SK-N-MC (cell line): Measurements from ENCODE around the gene MACROD2.

Experiments used
- DNase-seq: peaks from one replicate; pipeline ENCODE4 v3.0.0-alpha.2; 2011; ENCODE audit warnings: low read depth, low spot score
- H3K27ac ChIP-seq: fragments of 200-600 bp; sonication (generic); 2 replicates; pipeline ENCODE4 v1.5.1; 2016; ENCODE audit warnings: mixed run types
- H3K36me3 ChIP-seq: fragments of 200-600 bp; sonication (generic); 2 replicates; pipeline ENCODE4 v1.6.1; 2017; ENCODE audit warnings: antibody characterized with exemption, low read length, mixed read lengths; ENCODE audit not compliant: insufficient read depth
- H3K4me3 ChIP-seq: fragments of 200-600 bp; sonication (generic); 2 replicates; pipeline ENCODE4 v1.5.1; 2016
- H3K9ac ChIP-seq: fragments of 200-600 bp; sonication (generic); 2 replicates; pipeline ENCODE4 v1.8.0; 2017; ENCODE audit warnings: mixed run types, mixed read lengths; ENCODE audit not compliant: insufficient read length
- H3K9me3 ChIP-seq: fragments of 200-600 bp; sonication (generic); 2 replicates; pipeline ENCODE4 v1.6.1; 2017; ENCODE audit warnings: low read depth, mild to moderate bottlenecking, antibody characterized with exemption, low read length, moderate library complexity, mixed read lengths
- EZH2 ChIP-seq: fragments of 200-600 bp; sonication (generic); IDR thresholded peaks from one replicate; pipeline ENCODE4 v1.6.1; 2017; ENCODE audit warnings: antibody characterized with exemption
- FOXP2 ChIP-seq: optimal IDR thresholded peaks from 2 replicates; pipeline ENCODE3; 2011; ENCODE audit warnings: mild to moderate bottlenecking, moderate library complexity; ENCODE audit not compliant: insufficient read depth; ENCODE audit errors: extremely low read length, control extremely low read depth
- POLR2AphosphoS5 ChIP-seq: IDR thresholded peaks from 2 replicates; pipeline ENCODE4 v1.6.1; 2012; ENCODE audit warnings: mild to moderate bottlenecking, low read depth, low read length, borderline replicate concordance

MACROD2 gene

GRCh38 chr20:15711177-15711576 lies 1715.9 kb downstream of the MACROD2 start:
- H3K36me3 ChIP-seq, result no peaks in the 10 kb centered on the region
- H3K9me3 ChIP-seq, result no peaks in the 10 kb centered on the region
- H3K4me3 ChIP-seq, result no peak overlapping the region
- no peak for TF ChIP-seq EZH2
- TF ChIP-seq FOXP2, result no peak
- no peak for TF ChIP-seq POLR2AphosphoS5
- H3K27ac ChIP-seq, result no peak overlapping the region
- H3K9ac ChIP-seq, result no peak overlapping the region
- DNase-seq, result no peak

- Histone ChIP-seq H3K9me3 (no peaks in the 10 kb centered on the region), H3K36me3 (no peaks in the 10 kb centered on the region), H3K9ac (no peak overlapping the region), H3K4me3 (no peak overlapping the region), H3K27ac (no peak overlapping the region)
- TF ChIP-seq POLR2AphosphoS5, result no peak
- no peak for TF ChIP-seq FOXP2
- TF ChIP-seq EZH2, result no peak
- no peak for DNase-seq
Observed at GRCh38 chr20:15716256-15716655, 1720.9 kb downstream of the MACROD2 start.

DNA sequence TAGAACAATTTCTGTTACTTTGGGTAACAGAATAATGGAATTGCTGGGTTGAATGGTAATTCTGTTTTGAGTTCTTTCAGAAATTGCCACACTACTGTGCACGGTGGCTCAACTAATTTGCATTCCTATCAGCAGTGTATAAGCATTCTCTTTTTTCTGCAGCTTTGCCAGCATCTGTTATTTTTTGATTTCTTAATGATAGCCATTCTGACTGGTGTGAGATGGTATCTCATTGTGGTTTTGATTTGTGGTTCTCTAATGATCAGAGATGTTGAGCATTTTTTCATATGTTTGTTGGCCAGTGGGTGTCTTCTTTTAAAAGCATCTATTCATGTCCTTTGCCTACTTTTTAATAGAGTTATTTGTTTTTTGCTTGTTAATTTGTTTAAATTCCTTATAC lies 1731.1 kb downstream of the MACROD2 start:
- Histone ChIP-seq H3K9me3 (no peaks in the 10 kb centered on the region), H3K36me3 (no peaks in the 10 kb centered on the region), H3K27ac (no peak overlapping the region), H3K4me3 (no peak overlapping the region), H3K9ac (no peak overlapping the region)
- no peak for DNase-seq
- TF ChIP-seq EZH2, result no peak
- TF ChIP-seq FOXP2, result no peak
- TF ChIP-seq POLR2AphosphoS5, result no peak

DNA sequence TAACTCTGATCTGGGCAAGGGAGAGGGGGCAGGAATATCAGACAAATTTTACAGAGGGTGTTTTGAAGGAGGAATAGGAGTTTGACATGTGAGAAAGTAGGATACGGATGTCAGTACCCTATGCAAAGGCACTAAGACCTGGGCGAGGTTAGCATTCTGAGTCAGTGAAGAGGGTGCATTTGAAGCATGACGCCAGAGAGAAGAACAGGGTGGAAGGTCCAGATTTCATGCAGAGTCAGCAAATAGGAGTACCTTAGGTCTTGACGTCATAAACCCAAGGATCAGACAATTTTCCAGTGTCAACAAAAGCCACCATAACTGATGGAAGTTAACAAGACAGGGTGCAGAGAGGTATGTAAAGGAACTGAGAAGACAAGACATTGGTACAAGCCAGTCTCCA lies 1738.7 kb downstream of the MACROD2 start:
- Histone ChIP-seq H3K27ac (no peak overlapping the region), H3K9ac (no peak overlapping the region), H3K36me3 (no peaks in the 10 kb centered on the region), H3K9me3 (no peaks in the 10 kb centered on the region), H3K4me3 (no peak overlapping the region)
- TF ChIP-seq FOXP2 (no peak), EZH2 (no peak), POLR2AphosphoS5 (no peak)
- no peak for DNase-seq

GRCh38 chr20:15739035-15739434 lies 1743.7 kb downstream of the MACROD2 start:
- Histone ChIP-seq H3K36me3 (no peaks in the 10 kb centered on the region), H3K27ac (no peak overlapping the region), H3K9ac (no peak overlapping the region), H3K4me3 (no peak overlapping the region), H3K9me3 (no peaks in the 10 kb centered on the region)
- no peak for DNase-seq
- TF ChIP-seq EZH2 (no peak), POLR2AphosphoS5 (no peak), FOXP2 (no peak)

- H3K9me3 ChIP-seq, result no peaks in the 10 kb centered on the region
- no peak overlapping the region for H3K4me3 ChIP-seq
- DNase-seq, result no peak
- no peaks in the 10 kb centered on the region for H3K36me3 ChIP-seq
- TF ChIP-seq EZH2, result no peak
- TF ChIP-seq POLR2AphosphoS5, result no peak
- no peak for TF ChIP-seq FOXP2
- no peak overlapping the region for H3K9ac ChIP-seq
- H3K27ac ChIP-seq, result no peak overlapping the region
Observed at GRCh38 chr20:15740046-15740775, 1744.9 kb downstream of the MACROD2 start.

- no peak for TF ChIP-seq POLR2AphosphoS5
- no peak for TF ChIP-seq EZH2
- TF ChIP-seq FOXP2, result no peak
- no peaks in the 10 kb centered on the region for H3K9me3 ChIP-seq
- H3K27ac ChIP-seq, result no peak overlapping the region
- DNase-seq, result no peak
- H3K9ac ChIP-seq, result no peak overlapping the region
- no peaks in the 10 kb centered on the region for H3K36me3 ChIP-seq
- H3K4me3 ChIP-seq, result no peak overlapping the region
Observed at GRCh38 chr20:15742087-15742486, 1746.8 kb downstream of the MACROD2 start.

DNA sequence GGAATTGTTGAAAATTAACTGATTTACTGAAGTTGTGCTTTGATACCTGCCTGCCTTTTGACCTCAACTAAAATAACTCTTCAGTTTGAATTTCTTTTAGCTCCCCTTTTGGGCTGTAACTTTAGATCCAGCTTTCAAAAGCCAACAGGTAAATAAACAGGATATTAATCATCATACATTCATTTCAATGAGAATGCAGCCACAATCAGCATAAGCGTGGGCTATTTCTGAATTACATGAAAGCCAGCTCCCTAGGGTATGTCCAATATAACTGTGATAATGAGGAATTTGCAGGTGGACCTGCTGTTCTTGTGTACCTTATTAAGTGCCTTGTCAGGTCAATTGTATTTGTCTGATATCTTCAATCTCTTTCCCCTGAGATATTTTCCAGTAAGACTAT lies 1747.3 kb downstream of the MACROD2 start:
- H3K36me3 ChIP-seq, result no peaks in the 10 kb centered on the region
- no peak for DNase-seq
- no peaks in the 10 kb centered on the region for H3K9me3 ChIP-seq
- H3K4me3 ChIP-seq, result no peak overlapping the region
- H3K9ac ChIP-seq, result no peak overlapping the region
- TF ChIP-seq FOXP2 (no peak), POLR2AphosphoS5 (no peak), EZH2 (no peak)
- no peak overlapping the region for H3K27ac ChIP-seq

- TF ChIP-seq FOXP2 (no peak), EZH2 (no peak), POLR2AphosphoS5 (no peak)
- no peak for DNase-seq
- H3K9ac ChIP-seq, result no peak overlapping the region
Observed at GRCh38 chr20:15756002-15756753, 1760.9 kb downstream of the MACROD2 start.

More at GRCh38 chr20:15756002-15756753, 1760.9 kb downstream of the MACROD2 start:
- H3K27ac ChIP-seq, result no peak overlapping the region
- H3K9me3 ChIP-seq, result no peaks in the 10 kb centered on the region; the same call in 1 of the 2 replicates
- H3K36me3 ChIP-seq, result no peaks in the 10 kb centered on the region
- no peak overlapping the region for H3K4me3 ChIP-seq
